ENCODE measurements around the gene PAPLN. TPM values are rescaled to one million over a fixed set of nuclear protein-coding genes. Genes with fewer than 3 reads are reported as not detected.
"Not testable (repeated sequence)": the region's sequence is repeated elsewhere in the genome, so short reads cannot be mapped to it uniquely, and the experiment has no call there.

Gene PAPLN
- total RNA-seq, 2 donors from 2014 or later = 3.1 to 7.5 TPM

GRCh38 chr14:73269729-73270531 is 32.6 kb downstream of the PAPLN start:
- intact Hi-C loops (cut with DNase I) = loop anchor here in 1 of 2 donors (10.0 kb wide), 1 partner anchor 95 kb away; no protein-coding TSS in a partner anchor
- DNase-seq (peak; percentile 64), ATAC-seq (peak; percentile 82 to 84)

GRCh38 chr14:73272393-73272792 is 35.1 kb downstream of the PAPLN start:
- intact Hi-C loops (cut with DNase I) = loop anchor here in 1 of 2 donors (10.0 kb wide), 1 partner anchor 98 kb away; no protein-coding TSS in a partner anchor
- no peak for ATAC-seq
- DNase-seq = no peak

- DNase-seq (no peak), ATAC-seq (no peak)
- intact Hi-C loops (cut with DNase I) = loop anchor here in 1 of 2 donors (10.0 kb wide), 1 partner anchor 99 kb away; no protein-coding TSS in a partner anchor
These were observed 36.5 kb downstream of the PAPLN start for GRCh38 chr14:73273799-73274198.

- intact Hi-C loops (cut with DNase I) = loop anchor here in 1 of 2 donors (10.0 kb wide), 1 partner anchor 102 kb away; no protein-coding TSS in a partner anchor
- DNase-seq (no peak), ATAC-seq (no peak)
These were observed 39.5 kb downstream of the PAPLN start for GRCh38 chr14:73276836-73277235.

GRCh38 chr14:73277376-73277775 is 40.1 kb downstream of the PAPLN start:
- no peak for DNase-seq
- intact Hi-C loops (cut with DNase I) = loop anchor here in 1 of 2 donors (10.0 kb wide), 1 partner anchor 103 kb away; no protein-coding TSS in a partner anchor
- ATAC-seq = no peak

GRCh38 chr14:73280903-73281302 is 43.6 kb downstream of the PAPLN start:
- DNase-seq (no peak), ATAC-seq (no peak)
- intact Hi-C loops (cut with DNase I) = no loop called here

- no peak for DNase-seq
- intact Hi-C loops (cut with DNase I) = no loop called here
- ATAC-seq = peak; percentile 36 to 41
These were observed 46.5 kb downstream of the PAPLN start for GRCh38 chr14:73283608-73284379.

GRCh38 chr14:73285979-73286378 is 48.7 kb downstream of the PAPLN start:
- ATAC-seq = no peak
- intact Hi-C loops (cut with DNase I) = no loop called here
- no peak for DNase-seq

- ATAC-seq (no peak), DNase-seq (no peak)
- intact Hi-C loops (cut with DNase I) = no loop called here
These were observed 49.3 kb downstream of the PAPLN start for GRCh38 chr14:73286598-73286997.

- intact Hi-C loops (cut with DNase I) = no loop called here
- no peak for DNase-seq
- ATAC-seq = no peak
These were observed 49.8 kb downstream of the PAPLN start for GRCh38 chr14:73287071-73287470.

GRCh38 chr14:73289308-73289707 is 52.0 kb downstream of the PAPLN start:
- intact Hi-C loops (cut with DNase I) = no loop called here
- no peak for DNase-seq
- no peak for ATAC-seq

- intact Hi-C loops (cut with DNase I) = no loop called here
- no peak for DNase-seq
These were observed 52.4 kb downstream of the PAPLN start for GRCh38 chr14:73289729-73290128.

GRCh38 chr14:73290279-73290678 is 53.0 kb downstream of the PAPLN start:
- DNase-seq (no peak), ATAC-seq (no peak)
- intact Hi-C loops (cut with DNase I) = no loop called here

More at GRCh38 chr14:73289729-73290128, 52.4 kb downstream of the PAPLN start:
- ATAC-seq = no peak

- intact Hi-C loops (cut with DNase I) = no loop called here
- DNase-seq = no peak
- ATAC-seq = no peak
These were observed 56.8 kb downstream of the PAPLN start for GRCh38 chr14:73293782-73294781.

GRCh38 chr14:73295198-73295796 is 58.0 kb downstream of the PAPLN start:
- no peak for DNase-seq
- intact Hi-C loops (cut with DNase I) = loop anchor here in 1 of 2 donors (5.0 kb wide), 1 partner anchor 177 kb away; no protein-coding TSS in a partner anchor
- ATAC-seq = no peak

GRCh38 chr14:73305499-73305898 is 68.2 kb downstream of the PAPLN start:
- DNase-seq (no peak), ATAC-seq (no peak)
- intact Hi-C loops (cut with DNase I) = no loop called here

GRCh38 chr14:73307261-73307660 is 70.0 kb downstream of the PAPLN start:
- ATAC-seq (no peak), DNase-seq (no peak)
- intact Hi-C loops (cut with DNase I) = no loop called here

- ATAC-seq; DNase-seq; intact Hi-C loops (cut with DNase I): not testable (repeated sequence)
These were observed 71.9 kb downstream of the PAPLN start for GRCh38 chr14:73309207-73309606.

Measured in left cardiac atrium (tissue), 4 donors.